ENCODE data around the gene SULT4A1.
A peak's percentile ranks its signal among the peaks of the same experiment; 100 is the strongest.

The SULT4A1 gene

DNA sequence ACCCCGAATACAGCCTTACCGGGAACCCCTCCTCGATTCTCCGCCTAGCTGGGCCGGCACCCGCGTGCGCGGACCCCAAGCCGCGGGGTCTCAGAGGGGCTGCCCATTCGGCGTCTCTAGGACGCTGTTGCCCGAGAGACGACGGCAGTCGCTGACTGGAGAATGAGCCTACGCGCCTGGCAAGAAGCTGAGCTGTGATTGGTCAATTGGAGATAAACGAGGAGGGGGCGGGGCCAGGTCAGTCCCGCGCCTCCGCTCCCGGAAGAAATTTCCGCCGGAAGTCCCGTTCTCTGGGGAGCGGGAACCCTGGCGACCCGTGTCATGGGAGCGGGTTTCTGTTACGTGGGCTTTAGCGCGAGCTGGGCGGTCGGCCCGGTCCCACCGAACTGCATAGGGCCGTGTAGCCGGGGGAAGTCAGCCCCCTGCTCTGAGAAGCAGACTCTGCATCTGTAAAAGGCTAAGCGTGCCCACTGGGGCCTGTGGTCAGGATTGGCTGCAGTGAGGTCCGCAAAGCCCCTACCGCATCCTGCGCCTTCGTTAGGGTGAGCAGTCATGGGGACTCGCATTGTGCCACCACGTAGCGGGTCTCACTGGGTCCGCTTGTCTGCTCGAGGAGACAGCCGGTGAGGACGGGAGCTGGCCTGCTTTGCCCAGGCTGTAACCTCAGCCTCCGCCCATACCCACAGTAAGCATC lies 50.0 kb downstream of the SULT4A1 start, which contains the start of gene EFCAB6:
Gene EFCAB6 (minus strand): TSS at position 157 of the 694 bp plus-strand sequence. CDS start 29,987 bp downstream, outside the sequence.
- H3K4me3 Mint-ChIP-seq, result peak within 1 kb of the TSS; percentile 89
- H3K36me3 Mint-ChIP-seq (ENCODE audit: low read depth), result peaks cover 19% of the 10 kb centered on the region
- peaks cover 26% of the 10 kb centered on the region for H3K4me1 Mint-ChIP-seq (ENCODE audit: low read depth)
- peak; percentile 92 for DNase-seq
- no peaks in the 10 kb centered on the region for H3K27me3 Mint-ChIP-seq
- peak within 1 kb of the TSS; percentile 95 for H3K27ac Mint-ChIP-seq
- no peaks in the 10 kb centered on the region for H3K9me3 Mint-ChIP-seq

GRCh38 chr22:43811777-43812148 lies 50.5 kb downstream of the SULT4A1 start:
- peak overlapping the region; percentile 89 for H3K4me3 Mint-ChIP-seq
- H3K4me1 Mint-ChIP-seq (ENCODE audit: low read depth), result peaks cover 26% of the 10 kb centered on the region
- H3K27ac Mint-ChIP-seq, result peak overlapping the region; percentile 95
- no peak for DNase-seq
- no peaks in the 10 kb centered on the region for H3K9me3 Mint-ChIP-seq
- no peaks in the 10 kb centered on the region for H3K27me3 Mint-ChIP-seq
- H3K36me3 Mint-ChIP-seq (ENCODE audit: low read depth), result peaks cover 19% of the 10 kb centered on the region

- no peak overlapping the region for H3K27ac Mint-ChIP-seq
- no peaks in the 10 kb centered on the region for H3K36me3 Mint-ChIP-seq (ENCODE audit: low read depth)
- peaks cover 20% of the 10 kb centered on the region for H3K9me3 Mint-ChIP-seq
- no peak overlapping the region for H3K4me3 Mint-ChIP-seq
- peaks cover 52% of the 10 kb centered on the region for H3K27me3 Mint-ChIP-seq
- DNase-seq, result no peak
- H3K4me1 Mint-ChIP-seq (ENCODE audit: low read depth), result no peaks in the 10 kb centered on the region
Measured at GRCh38 chr22:43802897-43803495, 59.3 kb downstream of the SULT4A1 start.

DNA sequence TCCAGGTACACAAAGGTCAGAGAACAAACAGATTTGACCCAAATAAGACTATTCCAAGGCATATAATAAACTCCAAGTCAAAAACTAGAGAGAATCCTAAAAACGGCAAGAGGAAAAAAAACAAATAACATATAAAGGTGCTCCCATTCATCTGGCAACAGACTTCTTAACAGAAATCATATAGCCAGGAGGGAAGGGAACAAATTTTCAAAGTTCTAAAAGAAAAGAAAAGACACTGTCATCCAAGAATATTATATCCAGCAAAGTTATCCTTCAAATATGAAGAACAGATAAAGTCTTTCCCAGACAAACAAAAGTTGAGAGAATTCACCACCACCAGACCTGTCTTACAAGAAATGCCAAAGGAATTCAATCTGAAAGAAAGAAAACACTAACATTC lies 61.3 kb downstream of the SULT4A1 start:
- DNase-seq, result no peak
- Mint-ChIP-seq H3K27ac (no peak overlapping the region), H3K27me3 (peaks cover 55% of the 10 kb centered on the region), H3K4me1 (ENCODE audit: low read depth) (no peaks in the 10 kb centered on the region), H3K9me3 (peaks cover 20% of the 10 kb centered on the region), H3K36me3 (ENCODE audit: low read depth) (no peaks in the 10 kb centered on the region), H3K4me3 (no peak overlapping the region)

DNA sequence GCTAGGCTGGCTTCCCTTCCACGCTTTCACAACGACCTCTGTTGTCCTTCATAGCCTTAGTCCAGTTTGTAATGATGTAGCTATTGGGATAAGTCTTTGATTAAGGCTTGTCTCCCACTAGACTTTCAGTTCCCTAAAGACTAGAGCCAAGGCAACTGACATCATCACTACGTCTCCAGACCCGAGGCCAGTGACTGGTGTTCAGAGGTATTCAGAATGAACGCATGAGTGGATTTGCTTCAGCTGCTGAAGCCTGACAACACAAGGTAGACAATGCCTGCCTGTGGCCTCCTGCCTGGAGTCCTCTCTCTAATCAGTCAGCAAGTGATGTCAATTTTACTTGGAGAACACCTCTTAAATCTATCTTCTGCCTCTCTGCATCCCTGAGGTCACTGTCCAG lies 63.8 kb downstream of the SULT4A1 start:
- H3K4me1 Mint-ChIP-seq (ENCODE audit: low read depth), result no peaks in the 10 kb centered on the region
- no peak overlapping the region for H3K4me3 Mint-ChIP-seq
- DNase-seq, result no peak
- peaks cover 54% of the 10 kb centered on the region for H3K27me3 Mint-ChIP-seq
- H3K9me3 Mint-ChIP-seq, result peaks cover 20% of the 10 kb centered on the region
- H3K27ac Mint-ChIP-seq, result no peak overlapping the region
- H3K36me3 Mint-ChIP-seq (ENCODE audit: low read depth), result no peaks in the 10 kb centered on the region

- no peak overlapping the region for H3K4me3 Mint-ChIP-seq
- H3K4me1 Mint-ChIP-seq (ENCODE audit: low read depth), result no peaks in the 10 kb centered on the region
- peaks cover 41% of the 10 kb centered on the region for H3K27me3 Mint-ChIP-seq
- no peaks in the 10 kb centered on the region for H3K36me3 Mint-ChIP-seq (ENCODE audit: low read depth)
- DNase-seq, result no peak
- H3K27ac Mint-ChIP-seq, result no peak overlapping the region
- H3K9me3 Mint-ChIP-seq, result peaks cover 15% of the 10 kb centered on the region
Measured at GRCh38 chr22:43796567-43796966, 65.7 kb downstream of the SULT4A1 start.

DNA sequence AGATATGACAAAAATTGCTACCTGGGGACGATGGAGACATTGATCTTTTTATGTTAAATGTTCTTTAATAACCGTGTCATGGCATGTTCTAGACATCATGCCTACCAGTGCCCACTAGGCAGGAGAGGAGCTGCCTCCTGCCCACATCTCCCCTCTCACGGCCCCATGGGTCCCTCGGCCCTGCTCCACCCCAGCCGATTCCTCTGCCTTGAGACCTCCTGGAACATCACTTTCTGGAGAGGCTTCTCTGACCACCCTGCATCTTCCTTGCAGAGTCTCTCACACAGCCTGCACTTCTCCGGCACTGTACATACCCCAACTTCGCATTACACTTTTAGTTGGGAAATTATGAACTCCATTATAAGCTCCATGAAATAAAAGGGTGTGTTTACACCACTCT lies 67.0 kb downstream of the SULT4A1 start:
- H3K27me3 Mint-ChIP-seq, result peaks cover 29% of the 10 kb centered on the region
- H3K36me3 Mint-ChIP-seq (ENCODE audit: low read depth), result no peaks in the 10 kb centered on the region
- H3K9me3 Mint-ChIP-seq, result peaks cover 8% of the 10 kb centered on the region
- DNase-seq, result no peak
- H3K4me3 Mint-ChIP-seq, result no peak overlapping the region
- no peaks in the 10 kb centered on the region for H3K4me1 Mint-ChIP-seq (ENCODE audit: low read depth)
- H3K27ac Mint-ChIP-seq, result no peak overlapping the region

GRCh38 chr22:43792905-43793304 lies 69.4 kb downstream of the SULT4A1 start:
- Mint-ChIP-seq H3K36me3 (ENCODE audit: low read depth) (no peaks in the 10 kb centered on the region), H3K4me1 (ENCODE audit: low read depth) (no peaks in the 10 kb centered on the region), H3K27me3 (peaks cover 13% of the 10 kb centered on the region)

GRCh38 chr22:43789452-43789851 lies 72.9 kb downstream of the SULT4A1 start:
- Mint-ChIP-seq H3K36me3 (ENCODE audit: low read depth) (no peaks in the 10 kb centered on the region), H3K27ac (no peak overlapping the region), H3K9me3 (no peaks in the 10 kb centered on the region), H3K27me3 (peaks cover 13% of the 10 kb centered on the region), H3K4me1 (ENCODE audit: low read depth) (no peaks in the 10 kb centered on the region), H3K4me3 (no peak overlapping the region)
- no peak for DNase-seq

More at GRCh38 chr22:43792905-43793304, 69.4 kb downstream of the SULT4A1 start:
- Mint-ChIP-seq H3K9me3 (no peaks in the 10 kb centered on the region), H3K4me3 (no peak overlapping the region), H3K27ac (no peak overlapping the region)
- DNase-seq, result no peak

GRCh38 chr22:43783777-43784176 lies 78.5 kb downstream of the SULT4A1 start:
- H3K27ac Mint-ChIP-seq, result no peak overlapping the region
- H3K9me3 Mint-ChIP-seq, result no peaks in the 10 kb centered on the region
- H3K27me3 Mint-ChIP-seq, result peaks cover 21% of the 10 kb centered on the region
- H3K4me1 Mint-ChIP-seq (ENCODE audit: low read depth), result no peaks in the 10 kb centered on the region
- no peaks in the 10 kb centered on the region for H3K36me3 Mint-ChIP-seq (ENCODE audit: low read depth)
- DNase-seq, result no peak
- no peak overlapping the region for H3K4me3 Mint-ChIP-seq

DNA sequence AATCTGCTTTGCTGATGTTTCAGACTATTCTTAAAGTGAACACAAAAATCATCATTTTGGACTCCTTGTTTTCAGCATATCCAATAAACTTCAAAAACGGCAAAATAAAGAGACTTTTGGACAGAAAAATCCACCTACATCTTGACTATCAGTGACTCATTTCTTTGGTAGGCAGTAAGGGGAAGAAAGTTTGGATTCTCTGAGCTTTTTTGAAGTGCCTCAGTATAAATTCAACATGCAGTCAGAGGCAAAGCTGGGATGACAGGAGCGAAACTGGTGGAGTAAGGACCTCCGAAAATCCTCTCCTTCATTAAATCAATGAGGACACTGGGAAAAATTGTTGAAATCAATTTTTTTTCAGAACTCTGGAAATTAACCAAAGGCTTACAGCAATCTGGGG lies 79.9 kb downstream of the SULT4A1 start:
- Mint-ChIP-seq H3K4me3 (no peak overlapping the region), H3K27me3 (peaks cover 21% of the 10 kb centered on the region), H3K4me1 (ENCODE audit: low read depth) (no peaks in the 10 kb centered on the region), H3K36me3 (ENCODE audit: low read depth) (no peaks in the 10 kb centered on the region), H3K27ac (no peak overlapping the region), H3K9me3 (no peaks in the 10 kb centered on the region)
- no peak for DNase-seq

- Mint-ChIP-seq H3K4me1 (ENCODE audit: low read depth) (no peaks in the 10 kb centered on the region), H3K4me3 (no peak overlapping the region), H3K36me3 (ENCODE audit: low read depth) (no peaks in the 10 kb centered on the region), H3K9me3 (no peaks in the 10 kb centered on the region), H3K27ac (no peak overlapping the region), H3K27me3 (no peaks in the 10 kb centered on the region)
- no peak for DNase-seq
Measured at GRCh38 chr22:43777286-43777685, 85.0 kb downstream of the SULT4A1 start.

GRCh38 chr22:43776081-43776670 lies 86.1 kb downstream of the SULT4A1 start:
- Mint-ChIP-seq H3K27me3 (no peaks in the 10 kb centered on the region), H3K4me1 (ENCODE audit: low read depth) (no peaks in the 10 kb centered on the region), H3K27ac (no peak overlapping the region), H3K9me3 (no peaks in the 10 kb centered on the region), H3K4me3 (no peak overlapping the region), H3K36me3 (ENCODE audit: low read depth) (no peaks in the 10 kb centered on the region)
- DNase-seq, result no peak

Data from activated T-cell treated with anti-CD3 and anti-CD28 coated beads, Interleukin-2, amount 50 U/mL, for 24 hours (primary cell).